Calu3 (cell line): ENCODE data around the gene GNAS. TPM values are rescaled to one million over a fixed set of nuclear protein-coding genes. Genes with fewer than 3 reads are reported as not detected.

Source experiments
- BruUV-seq: library from RNA; stranded (reverse); fragments of 400-500 nt; replicated peaks from 2 replicates; lab custom pipeline; 2021; lab: Mats Ljungman, UMichigan
- CTCF ChIA-PET: fragments of 300-600 bp; sonication (Branson Sonifier 250); formaldehyde crosslinking; loops from one replicate; lab custom pipeline; 2022; ENCODE audit warnings: antibody characterized with exemption; lab: Charles Lee
- DNase-seq: peaks from one replicate; pipeline ENCODE4 v3.0.0; 2022
- H3K27ac Mint-ChIP-seq: one replicate; pipeline ENCODE4 v1.8.0; 2022; ENCODE audit warnings: mixed read lengths; ENCODE audit not compliant: unreplicated experiment
- H3K27me3 Mint-ChIP-seq: one replicate; pipeline ENCODE4 v1.8.0; 2022; ENCODE audit warnings: mixed read lengths; ENCODE audit not compliant: unreplicated experiment
- H3K36me3 Mint-ChIP-seq: one replicate; pipeline ENCODE4 v1.8.0; 2022; ENCODE audit warnings: mild to moderate bottlenecking, moderate library complexity, mixed read lengths; ENCODE audit not compliant: insufficient read depth, unreplicated experiment
- H3K4me1 Mint-ChIP-seq: one replicate; pipeline ENCODE4 v1.8.0; 2022; ENCODE audit warnings: mild to moderate bottlenecking, low read depth, mixed read lengths; ENCODE audit not compliant: unreplicated experiment
- H3K4me3 Mint-ChIP-seq: one replicate; pipeline ENCODE4 v1.8.0; 2022; ENCODE audit warnings: mild to moderate bottlenecking, low read depth, moderate library complexity, mixed read lengths; ENCODE audit not compliant: unreplicated experiment
- H3K9me3 Mint-ChIP-seq: one replicate; pipeline ENCODE4 v1.8.0; 2022; ENCODE audit warnings: low read depth, mixed read lengths; ENCODE audit not compliant: unreplicated experiment
- CTCF ChIP-seq: fragments of 200-600 bp; IDR thresholded peaks from one replicate; pipeline ENCODE4 v1.8.0; 2022; ENCODE audit warnings: antibody characterized with exemption; ENCODE audit not compliant: unreplicated experiment
- intact Hi-C: fragments of 100-400 bp; cut with micrococcal nuclease; formaldehyde crosslinking; loops from one replicate; pipeline ENCODE4 v1.10.0; 2022; ENCODE audit not compliant: unreplicated experiment
- total RNA-seq: library from RNA; stranded (reverse); gene quantifications from 2 replicates; pipeline ENCODE4 v1.2.3, GENCODE V29; 2022

GNAS gene
- total RNA-seq, 1 experiment from 2014 or later = 1,410 TPM

DNA sequence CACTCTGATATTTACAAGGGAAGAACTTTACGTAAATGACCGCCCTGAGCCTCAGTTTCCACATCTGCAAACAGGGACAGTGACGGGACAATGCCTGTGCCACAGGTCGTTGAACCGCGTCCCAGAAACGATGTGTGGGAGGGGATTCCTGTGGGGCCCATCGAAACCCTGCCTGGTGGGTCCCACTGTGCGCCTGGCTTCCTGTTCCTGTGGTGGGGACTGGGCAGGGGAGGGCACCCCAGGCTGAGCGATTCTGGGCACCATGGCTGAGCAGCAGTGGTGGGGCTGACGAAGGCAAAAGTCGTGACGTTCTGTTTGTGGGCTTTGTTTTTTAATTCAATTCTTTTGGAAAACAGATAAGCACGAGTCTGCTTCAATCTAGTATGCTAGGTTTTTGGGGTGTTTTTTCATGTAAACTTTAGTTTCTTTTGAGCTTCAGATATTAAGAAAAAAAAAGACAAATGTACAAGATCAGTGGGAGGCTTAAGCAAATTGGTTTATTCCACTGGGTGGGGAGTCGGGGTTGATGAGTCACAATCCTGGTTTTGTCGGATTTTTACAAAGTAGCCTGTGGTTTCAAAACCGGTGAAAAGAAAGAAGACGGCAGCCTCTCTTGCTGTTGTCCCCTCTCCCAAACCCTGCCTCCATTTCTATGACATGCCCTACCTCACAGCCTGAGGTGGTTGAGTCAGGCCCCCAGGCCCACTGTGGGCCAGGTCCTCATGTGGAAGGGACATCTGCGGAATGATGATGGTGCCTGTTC lies 42.2 kb upstream of the GNAS start:
- no peaks in the 10 kb centered on the region for H3K4me1 Mint-ChIP-seq
- TF ChIP-seq CTCF = no peak
- H3K27ac Mint-ChIP-seq = no peak overlapping the region
- no TSS peak for BruUV-seq
- peaks cover 100% of the 10 kb centered on the region for H3K27me3 Mint-ChIP-seq
- H3K9me3 Mint-ChIP-seq = no peaks in the 10 kb centered on the region
- intact Hi-C loops = no loop called here
- H3K36me3 Mint-ChIP-seq = no peaks in the 10 kb centered on the region
- no peak for DNase-seq
- H3K4me3 Mint-ChIP-seq = no peak overlapping the region
- CTCF ChIA-PET = no interaction called here

GRCh38 chr20:58810879-58811250 lies 41.7 kb upstream of the GNAS start:
- Mint-ChIP-seq H3K27ac (no peak overlapping the region), H3K9me3 (no peaks in the 10 kb centered on the region), H3K27me3 (peaks cover 100% of the 10 kb centered on the region), H3K4me1 (no peaks in the 10 kb centered on the region), H3K4me3 (no peak overlapping the region), H3K36me3 (no peaks in the 10 kb centered on the region)
- intact Hi-C loops = no loop called here
- no peak for TF ChIP-seq CTCF
- CTCF ChIA-PET = no interaction called here
- no TSS peak for BruUV-seq
- no peak for DNase-seq

DNA sequence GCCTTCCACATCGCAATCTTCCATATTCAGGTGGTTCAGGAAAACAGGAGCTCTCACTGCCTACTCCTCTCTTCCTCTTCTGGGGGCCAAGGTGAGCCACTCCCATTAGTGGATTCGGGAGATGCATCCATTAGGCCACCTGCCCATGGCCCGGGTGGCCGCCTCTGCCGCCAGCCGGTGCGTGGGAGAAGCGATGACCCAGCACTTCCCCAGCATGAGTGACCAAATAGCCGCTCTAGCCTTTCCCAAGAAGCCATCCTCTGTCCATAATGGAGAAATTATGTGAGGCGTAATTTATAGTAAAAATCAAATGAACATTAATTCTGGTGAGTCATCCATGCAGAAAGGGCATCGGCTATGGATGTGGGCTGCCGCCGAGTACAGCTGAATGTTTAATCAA lies 41.2 kb upstream of the GNAS start:
- CTCF ChIA-PET = no interaction called here
- intact Hi-C loops = no loop called here
- H3K27me3 Mint-ChIP-seq = peaks cover 100% of the 10 kb centered on the region
- no peaks in the 10 kb centered on the region for H3K4me1 Mint-ChIP-seq
- no peak for DNase-seq
- BruUV-seq = no TSS peak
- TF ChIP-seq CTCF = no peak
- H3K9me3 Mint-ChIP-seq = no peaks in the 10 kb centered on the region
- no peak overlapping the region for H3K27ac Mint-ChIP-seq
- no peak overlapping the region for H3K4me3 Mint-ChIP-seq
- no peaks in the 10 kb centered on the region for H3K36me3 Mint-ChIP-seq

DNA sequence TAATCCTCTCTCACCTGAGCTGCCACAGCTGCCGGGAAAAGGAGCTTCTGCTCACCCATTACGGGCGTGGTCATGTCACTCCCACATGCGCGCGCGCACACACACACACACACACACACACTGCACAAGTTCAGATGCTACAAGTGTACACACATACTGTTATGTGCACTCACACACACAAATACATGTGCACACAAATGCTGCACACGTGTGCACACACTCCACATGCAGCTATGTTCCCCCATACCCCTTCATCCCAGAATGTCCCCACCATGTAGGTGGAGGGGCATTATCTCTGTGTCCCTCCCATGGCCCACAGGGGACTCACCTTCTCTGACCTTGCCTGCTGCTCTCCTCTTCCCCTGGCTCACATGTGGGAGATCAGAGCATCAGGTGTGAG lies 39.1 kb upstream of the GNAS start:
- no peaks in the 10 kb centered on the region for H3K36me3 Mint-ChIP-seq
- intact Hi-C loops = no loop called here
- no peak overlapping the region for H3K4me3 Mint-ChIP-seq
- no peak for DNase-seq
- no peaks in the 10 kb centered on the region for H3K4me1 Mint-ChIP-seq
- H3K27ac Mint-ChIP-seq = no peak overlapping the region
- BruUV-seq = no TSS peak
- CTCF ChIA-PET = interaction anchor here (0.6 kb wide), 2 partner anchors 12 to 76 kb away, joined by 3 to 5 read pairs; no protein-coding TSS in a partner anchor
- no peak for TF ChIP-seq CTCF
- H3K9me3 Mint-ChIP-seq = no peaks in the 10 kb centered on the region
- peaks cover 100% of the 10 kb centered on the region for H3K27me3 Mint-ChIP-seq
